Prostate gland (tissue), 2 donors: ENCODE measurements around the gene ANKS1B. TPM values are rescaled to one million over a fixed set of nuclear protein-coding genes. Genes with fewer than 3 reads are reported as not detected.

Source experiments
- DNase-seq: peaks from one replicate; pipeline ENCODE4 v3.0.0-alpha.2; 2019; ENCODE audit warnings: low spot score
- H3K27ac ChIP-seq, 2 donors: fragments of 200-600 bp; sonication (generic); 2 replicates each; pipeline ENCODE4 v1.5.1; 2017 to 2019
- H3K27me3 ChIP-seq: fragments of 200-600 bp; sonication (generic); replicated peaks from 2 replicates; pipeline ENCODE4 v1.5.1; 2019; ENCODE audit not compliant: insufficient read depth
- H3K36me3 ChIP-seq, 2 donors: fragments of 200-600 bp; sonication (generic); 1 replicate in 1 of 2; 2 replicates in 1 of 2; pipeline versions ENCODE4 v1.5.1 to v1.8.1; 2017 to 2019
- H3K4me1 ChIP-seq: fragments of 200-600 bp; sonication (generic); replicated peaks from 2 replicates; pipeline ENCODE4 v1.5.1; 2019
- H3K4me3 ChIP-seq, 2 donors: fragments of 200-600 bp; sonication (generic); 2 replicates each; pipeline ENCODE4 v1.5.1; 2017 to 2019
- H3K9me3 ChIP-seq: fragments of 200-600 bp; sonication (generic); 2 replicates; pipeline ENCODE4 v1.5.1; 2017
- CTCF ChIP-seq, 4 experiments: fragments of 200-600 bp in 2 of 4; fragments of 450-650 bp in 2 of 4; sonication (generic) in 2 of 4; IDR thresholded peaks; 1 replicate in 3 of 4; 2 replicates in 1 of 4; pipeline ENCODE4 v1.5.1; 2016 to 2019; ENCODE audit warnings: antibody characterized with exemption in 4 of 4, mild to moderate bottlenecking in 2 of 4, moderate library complexity in 2 of 4
- POLR2A ChIP-seq: fragments of 450-650 bp; IDR thresholded peaks from one replicate; pipeline ENCODE4 v1.6.1; 2016; ENCODE audit warnings: antibody characterized with exemption, mild to moderate bottlenecking
- POLR2AphosphoS5 ChIP-seq: sonication (generic); formaldehyde crosslinking; IDR thresholded peaks from one replicate; pipeline ENCODE4 v1.6.1; 2017; ENCODE audit warnings: antibody characterized with exemption
- WGBS: methylation state at CpG from one replicate; pipeline ENCODE4 v1.1.5; 2018; 5-methylcytosine and 5-hydroxymethylcytosine counted together
- intact Hi-C: fragments of 100-400 bp; cut with DNase I; formaldehyde crosslinking; loops from one replicate; pipeline ENCODE4 v1.14.2; 2022
- total RNA-seq, 2 donors: library from RNA; depleted of rRNA; stranded (reverse); fragments of >200 nt; gene quantifications; one replicate each; pipeline ENCODE4 v1.1.0, GENCODE V29; 2016

Gene ANKS1B
- total RNA-seq, 2 donors from 2014 or later = 13.0 to 17.4 TPM

GRCh38 chr12:98714426-98714825, 1270.3 kb downstream of the ANKS1B start:
- H3K4me1 ChIP-seq = no peaks in the 10 kb centered on the region
- no peak overlapping the region for H3K27ac ChIP-seq
- no peak overlapping the region for H3K4me3 ChIP-seq
- 74% methylated on average over 4 of the region's 4 CpGs for WGBS
- H3K9me3 ChIP-seq = no peaks in the 10 kb centered on the region
- DNase-seq = no peak
- TF ChIP-seq CTCF (IDR thresholded peaks at IDR 0.05) = no peak
- no peaks in the 10 kb centered on the region for H3K27me3 ChIP-seq
- no peaks in the 10 kb centered on the region for H3K36me3 ChIP-seq
- intact Hi-C loops = no loop called here

DNA sequence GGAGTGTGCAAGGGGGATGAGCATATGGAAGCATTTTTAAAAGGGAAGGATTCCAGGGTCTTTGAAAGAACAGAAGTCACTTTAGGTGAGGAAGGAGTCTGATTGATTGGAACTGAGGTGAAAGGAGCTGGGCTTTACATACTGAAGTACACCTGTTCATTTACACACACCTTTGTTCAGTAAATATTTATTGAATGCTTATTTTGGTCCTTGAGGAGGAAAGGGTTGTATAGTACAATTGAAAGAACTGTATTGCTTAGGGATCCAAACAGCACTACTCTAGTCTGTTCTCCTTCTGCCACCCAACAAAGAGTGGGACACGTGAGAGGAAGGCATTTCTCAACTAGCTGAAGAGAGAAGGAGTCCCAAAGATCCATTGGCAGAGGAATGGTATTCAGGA, 1275.7 kb downstream of the ANKS1B start:
- Histone ChIP-seq H3K27me3 (no peaks in the 10 kb centered on the region), H3K27ac (no peak overlapping the region), H3K4me3 (no peak overlapping the region), H3K36me3 (no peaks in the 10 kb centered on the region), H3K9me3 (no peaks in the 10 kb centered on the region), H3K4me1 (no peaks in the 10 kb centered on the region)
- TF ChIP-seq POLR2A (no peak), CTCF (IDR thresholded peaks at IDR 0.05) (no peak), POLR2AphosphoS5 (no peak)
- 95% methylated on average over 1 of the region's 1 CpG for WGBS
- DNase-seq = no peak
- intact Hi-C loops = no loop called here

- TF ChIP-seq POLR2A (no peak), CTCF (IDR thresholded peaks at IDR 0.05) (no peak), POLR2AphosphoS5 (peak; percentile 44)
- H3K9me3 ChIP-seq = no peaks in the 10 kb centered on the region
- H3K27ac ChIP-seq = no peak overlapping the region
- H3K27me3 ChIP-seq = no peaks in the 10 kb centered on the region
- H3K4me3 ChIP-seq = no peak overlapping the region
- whole genome bisulfite sequencing = 14% methylated on average over 1 of the region's 1 CpG
- H3K4me1 ChIP-seq = no peaks in the 10 kb centered on the region
- intact Hi-C loops = no loop called here
- no peak for DNase-seq
- no peaks in the 10 kb centered on the region for H3K36me3 ChIP-seq
Observed at GRCh38 chr12:98701166-98701565, 1283.6 kb downstream of the ANKS1B start.

GRCh38 chr12:98699586-98699985, 1285.2 kb downstream of the ANKS1B start:
- WGBS = 46% methylated on average over 3 of the region's 3 CpGs
- H3K4me3 ChIP-seq = no peak overlapping the region
- H3K4me1 ChIP-seq = no peaks in the 10 kb centered on the region
- H3K36me3 ChIP-seq = no peaks in the 10 kb centered on the region
- intact Hi-C loops = loop anchor here (5.0 kb wide), 1 partner anchor 298 kb away; no protein-coding TSS in a partner anchor
- no peaks in the 10 kb centered on the region for H3K27me3 ChIP-seq
- no peak overlapping the region for H3K27ac ChIP-seq
- no peaks in the 10 kb centered on the region for H3K9me3 ChIP-seq
- TF ChIP-seq POLR2AphosphoS5 (no peak), CTCF (IDR thresholded peaks at IDR 0.05) (no peak)
- no peak for DNase-seq

DNA sequence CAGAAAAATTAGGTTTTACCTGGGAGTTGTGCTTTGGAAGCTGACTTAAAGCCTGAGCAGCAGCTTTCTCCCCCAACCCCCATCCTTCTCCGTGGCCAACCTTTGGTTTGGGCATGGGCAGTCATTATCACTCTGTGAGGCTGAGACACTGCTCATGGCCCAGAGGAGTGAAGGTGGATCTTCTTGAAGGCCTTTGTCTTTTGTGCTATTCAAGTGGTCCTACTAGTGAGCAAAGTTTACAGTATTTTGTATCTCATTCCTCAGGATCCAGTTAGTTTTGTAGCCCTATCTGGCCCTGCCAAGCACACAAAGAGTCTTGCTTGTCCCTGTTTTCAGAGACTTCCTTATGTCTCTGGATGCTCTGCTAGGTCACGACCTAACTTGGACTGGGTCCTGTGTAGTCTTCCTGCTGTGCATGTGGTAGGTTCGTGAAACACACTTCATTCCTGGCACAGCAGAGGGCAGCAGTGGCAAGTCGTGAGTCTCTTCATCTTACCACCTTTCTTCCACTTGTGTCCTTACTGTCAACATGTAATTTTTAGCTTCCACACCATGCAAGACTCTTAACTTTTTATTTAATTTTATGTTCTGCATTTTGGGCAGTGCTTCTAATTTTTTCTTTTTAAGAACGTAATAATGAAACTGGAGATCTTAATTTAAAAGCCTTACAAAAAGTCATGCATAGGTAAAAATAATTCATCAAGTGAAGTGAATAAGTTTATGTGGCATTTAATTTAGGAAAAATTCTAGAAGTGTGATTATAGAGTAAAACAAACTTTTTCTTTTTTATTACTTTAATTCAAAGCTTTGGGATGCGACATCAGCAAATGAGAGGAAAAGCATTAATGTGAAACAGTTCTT, 1285.9 kb downstream of the ANKS1B start:
- peak in 3 of 4 experiments; percentile 38 to 55 (median 55) for TF ChIP-seq CTCF (IDR thresholded peaks at IDR 0.05)
- TF ChIP-seq POLR2AphosphoS5 = no peak
- TF ChIP-seq POLR2A = no peak
- Histone ChIP-seq H3K4me1 (no peaks in the 10 kb centered on the region), H3K36me3 (no peaks in the 10 kb centered on the region), H3K27ac (no peak overlapping the region), H3K27me3 (no peaks in the 10 kb centered on the region), H3K9me3 (no peaks in the 10 kb centered on the region), H3K4me3 (no peak overlapping the region)
- 30% methylated on average over 6 of the region's 6 CpGs for WGBS
- peak; percentile 24 for DNase-seq
- intact Hi-C loops = loop anchor here (5.0 kb wide), 1 partner anchor 298 kb away; no protein-coding TSS in a partner anchor
